Measurements from ENCODE around the gene SPO11. TPM values are rescaled to one million over a fixed set of nuclear protein-coding genes. Genes with fewer than 3 reads are reported as not detected.

Gene SPO11
- polyA plus RNA-seq, 4 donors: not detected

GRCh38 chr20:57353351-57353750 lies 23.7 kb downstream of the SPO11 start:
- H3K27me3 ChIP-seq (ENCODE audit: control insufficient read depth in 3 of 3, insufficient read depth in 3 of 3, low read length in 3 of 3): peaks cover 0 to 2% (median 0%) of the 10 kb centered on the region in 3 donors
- no peak for FAIRE-seq
- H3K9me3 ChIP-seq (ENCODE audit: control insufficient read depth in 2 of 2, insufficient read depth in 1 of 2, low read depth in 1 of 2, low read length in 1 of 2): no peaks in the 10 kb centered on the region
- H3K4me1 ChIP-seq (ENCODE audit: control insufficient read depth in 3 of 3, insufficient read depth in 2 of 3, low read depth in 1 of 3, low read length in 2 of 3): peaks cover 4 to 6% (median 6%) of the 10 kb centered on the region in 3 donors
- no peak overlapping the region for H3K27ac ChIP-seq (ENCODE audit: low read depth in 1 of 3, low read length in 2 of 3)
- peaks cover 10 to 15% (median 14%) of the 10 kb centered on the region in 3 donors for H3K36me3 ChIP-seq (ENCODE audit: control insufficient read depth in 3 of 3, insufficient read depth in 2 of 3, low read depth in 1 of 3, low read length in 3 of 3)
- H3K4me3 ChIP-seq (ENCODE audit: low read depth in 1 of 3, low read length in 3 of 3): no peak overlapping the region
- DNase-seq: no peak
- 93 to 97% (median 95%) methylated on average over 9 of the region's 9 CpGs for WGBS, 3 donors

- peaks cover 15 to 27% (median 17%) of the 10 kb centered on the region in 3 donors for H3K36me3 ChIP-seq (ENCODE audit: control insufficient read depth in 3 of 3, insufficient read depth in 2 of 3, low read depth in 1 of 3, low read length in 3 of 3)
- H3K4me1 ChIP-seq (ENCODE audit: control insufficient read depth in 3 of 3, insufficient read depth in 2 of 3, low read depth in 1 of 3, low read length in 2 of 3): no peaks in the 10 kb centered on the region
- no peak overlapping the region for H3K27ac ChIP-seq (ENCODE audit: low read depth in 1 of 3, low read length in 2 of 3)
- 93 to 94% (median 94%) methylated on average over 6 of the region's 6 CpGs for WGBS, 3 donors
- no peak overlapping the region for H3K4me3 ChIP-seq (ENCODE audit: low read depth in 1 of 3, low read length in 3 of 3)
- no peaks in the 10 kb centered on the region for H3K9me3 ChIP-seq (ENCODE audit: control insufficient read depth in 2 of 2, insufficient read depth in 1 of 2, low read depth in 1 of 2, low read length in 1 of 2)
- FAIRE-seq: no peak
- no peak for DNase-seq
- H3K27me3 ChIP-seq (ENCODE audit: control insufficient read depth in 3 of 3, insufficient read depth in 3 of 3, low read length in 3 of 3): no peaks in the 10 kb centered on the region
Measured at GRCh38 chr20:57361517-57361916, 31.9 kb downstream of the SPO11 start.

GRCh38 chr20:57364451-57364850 lies 34.8 kb downstream of the SPO11 start:
- no peak overlapping the region for H3K4me3 ChIP-seq (ENCODE audit: low read depth in 1 of 3, low read length in 3 of 3)
- H3K27ac ChIP-seq (ENCODE audit: low read depth in 1 of 3, low read length in 2 of 3): no peak overlapping the region
- peaks cover 19 to 35% (median 22%) of the 10 kb centered on the region in 3 donors for H3K36me3 ChIP-seq (ENCODE audit: control insufficient read depth in 3 of 3, insufficient read depth in 2 of 3, low read depth in 1 of 3, low read length in 3 of 3)
- no peaks in the 10 kb centered on the region for H3K4me1 ChIP-seq (ENCODE audit: control insufficient read depth in 3 of 3, insufficient read depth in 2 of 3, low read depth in 1 of 3, low read length in 2 of 3)
- no peaks in the 10 kb centered on the region for H3K27me3 ChIP-seq (ENCODE audit: control insufficient read depth in 3 of 3, insufficient read depth in 3 of 3, low read length in 3 of 3)
- FAIRE-seq (no peak), DNase-seq (no peak)
- no peaks in the 10 kb centered on the region for H3K9me3 ChIP-seq (ENCODE audit: control insufficient read depth in 2 of 2, insufficient read depth in 1 of 2, low read depth in 1 of 2, low read length in 1 of 2)

GRCh38 chr20:57369596-57369995 lies 40.0 kb downstream of the SPO11 start:
- FAIRE-seq (no peak), DNase-seq (no peak)
- H3K27me3 ChIP-seq (ENCODE audit: control insufficient read depth in 3 of 3, insufficient read depth in 3 of 3, low read length in 3 of 3): no peaks in the 10 kb centered on the region
- peaks cover 25 to 55% (median 32%) of the 10 kb centered on the region in 3 donors for H3K36me3 ChIP-seq (ENCODE audit: control insufficient read depth in 3 of 3, insufficient read depth in 2 of 3, low read depth in 1 of 3, low read length in 3 of 3)
- WGBS, 3 donors: 74 to 88% (median 85%) methylated on average over 3 of the region's 3 CpGs
- no peak overlapping the region for H3K27ac ChIP-seq (ENCODE audit: low read depth in 1 of 3, low read length in 2 of 3)
- no peaks in the 10 kb centered on the region for H3K4me1 ChIP-seq (ENCODE audit: control insufficient read depth in 3 of 3, insufficient read depth in 2 of 3, low read depth in 1 of 3, low read length in 2 of 3)
- no peaks in the 10 kb centered on the region for H3K9me3 ChIP-seq (ENCODE audit: control insufficient read depth in 2 of 2, insufficient read depth in 1 of 2, low read depth in 1 of 2, low read length in 1 of 2)
- H3K4me3 ChIP-seq (ENCODE audit: low read depth in 1 of 3, low read length in 3 of 3): no peak overlapping the region

- no peak for DNase-seq
- Histone ChIP-seq H3K9me3 (ENCODE audit: control insufficient read depth in 2 of 2, insufficient read depth in 1 of 2, low read depth in 1 of 2, low read length in 1 of 2) (no peaks in the 10 kb centered on the region), H3K27ac (ENCODE audit: low read depth in 1 of 3, low read length in 2 of 3) (no peak overlapping the region), H3K36me3 (ENCODE audit: control insufficient read depth in 3 of 3, insufficient read depth in 2 of 3, low read depth in 1 of 3, low read length in 3 of 3) (peaks cover 25 to 62% (median 38%) of the 10 kb centered on the region in 3 donors), H3K4me1 (ENCODE audit: control insufficient read depth in 3 of 3, insufficient read depth in 2 of 3, low read depth in 1 of 3, low read length in 2 of 3) (no peaks in the 10 kb centered on the region), H3K27me3 (ENCODE audit: control insufficient read depth in 3 of 3, insufficient read depth in 3 of 3, low read length in 3 of 3) (no peaks in the 10 kb centered on the region), H3K4me3 (ENCODE audit: low read depth in 1 of 3, low read length in 3 of 3) (no peak overlapping the region)
- whole genome bisulfite sequencing, 3 donors: 94 to 97% (median 96%) methylated on average over 9 of the region's 9 CpGs
- no peak for FAIRE-seq
Measured at GRCh38 chr20:57370316-57370715, 40.7 kb downstream of the SPO11 start.

GRCh38 chr20:57371363-57371762 lies 41.8 kb downstream of the SPO11 start:
- H3K27ac ChIP-seq (ENCODE audit: low read depth in 1 of 3, low read length in 2 of 3): no peak overlapping the region
- no peak for FAIRE-seq
- H3K4me1 ChIP-seq (ENCODE audit: control insufficient read depth in 3 of 3, insufficient read depth in 2 of 3, low read depth in 1 of 3, low read length in 2 of 3): no peaks in the 10 kb centered on the region
- H3K27me3 ChIP-seq (ENCODE audit: control insufficient read depth in 3 of 3, insufficient read depth in 3 of 3, low read length in 3 of 3): no peaks in the 10 kb centered on the region
- H3K9me3 ChIP-seq (ENCODE audit: control insufficient read depth in 2 of 2, insufficient read depth in 1 of 2, low read depth in 1 of 2, low read length in 1 of 2): no peaks in the 10 kb centered on the region
- DNase-seq: no peak
- 93 to 98% (median 93%) methylated on average over 4 of the region's 4 CpGs for WGBS, 3 donors
- no peak overlapping the region for H3K4me3 ChIP-seq (ENCODE audit: low read depth in 1 of 3, low read length in 3 of 3)
- peaks cover 17 to 63% (median 37%) of the 10 kb centered on the region in 3 donors for H3K36me3 ChIP-seq (ENCODE audit: control insufficient read depth in 3 of 3, insufficient read depth in 2 of 3, low read depth in 1 of 3, low read length in 3 of 3)

GRCh38 chr20:57372157-57372556 lies 42.6 kb downstream of the SPO11 start:
- no peak overlapping the region for H3K27ac ChIP-seq (ENCODE audit: low read depth in 1 of 3, low read length in 2 of 3)
- no peaks in the 10 kb centered on the region for H3K9me3 ChIP-seq (ENCODE audit: control insufficient read depth in 2 of 2, insufficient read depth in 1 of 2, low read depth in 1 of 2, low read length in 1 of 2)
- H3K4me3 ChIP-seq (ENCODE audit: low read depth in 1 of 3, low read length in 3 of 3): no peak overlapping the region
- WGBS, 3 donors: 80 to 87% (median 87%) methylated on average over 9 of the region's 9 CpGs
- FAIRE-seq (no peak), DNase-seq (no peak)
- no peaks in the 10 kb centered on the region for H3K4me1 ChIP-seq (ENCODE audit: control insufficient read depth in 3 of 3, insufficient read depth in 2 of 3, low read depth in 1 of 3, low read length in 2 of 3)
- peaks cover 19 to 67% (median 37%) of the 10 kb centered on the region in 3 donors for H3K36me3 ChIP-seq (ENCODE audit: control insufficient read depth in 3 of 3, insufficient read depth in 2 of 3, low read depth in 1 of 3, low read length in 3 of 3)
- no peaks in the 10 kb centered on the region for H3K27me3 ChIP-seq (ENCODE audit: control insufficient read depth in 3 of 3, insufficient read depth in 3 of 3, low read length in 3 of 3)

- DNase-seq (no peak), FAIRE-seq (no peak)
- H3K4me3 ChIP-seq (ENCODE audit: low read depth in 1 of 3, low read length in 3 of 3): no peak overlapping the region
- no peaks in the 10 kb centered on the region for H3K27me3 ChIP-seq (ENCODE audit: control insufficient read depth in 3 of 3, insufficient read depth in 3 of 3, low read length in 3 of 3)
- no peaks in the 10 kb centered on the region for H3K4me1 ChIP-seq (ENCODE audit: control insufficient read depth in 3 of 3, insufficient read depth in 2 of 3, low read depth in 1 of 3, low read length in 2 of 3)
- no peak overlapping the region for H3K27ac ChIP-seq (ENCODE audit: low read depth in 1 of 3, low read length in 2 of 3)
- peaks cover 20 to 67% (median 38%) of the 10 kb centered on the region in 3 donors for H3K36me3 ChIP-seq (ENCODE audit: control insufficient read depth in 3 of 3, insufficient read depth in 2 of 3, low read depth in 1 of 3, low read length in 3 of 3)
- WGBS, 3 donors: 90 to 93% (median 92%) methylated on average over 25 of the region's 25 CpGs
- no peaks in the 10 kb centered on the region for H3K9me3 ChIP-seq (ENCODE audit: control insufficient read depth in 2 of 2, insufficient read depth in 1 of 2, low read depth in 1 of 2, low read length in 1 of 2)
Measured at GRCh38 chr20:57372581-57373350, 43.2 kb downstream of the SPO11 start.

All from small intestine (tissue), 7 donors.